Activated CD8-positive, alpha-beta memory T cell treated with anti-CD3 and anti-CD28 coated beads, Interleukin-2, amount 50 U/mL, for 1 hour (primary cell): ENCODE results near the gene RPGR.
A peak's percentile ranks its signal among the peaks of the same experiment; 100 is the strongest.

Source experiments
- DNase-seq: peaks from one replicate; pipeline ENCODE4 v3.0.0-alpha.2; 2020; ENCODE audit errors: extremely low read depth

The RPGR gene

GRCh38 chrX:38327007-38327774 lies at the start of gene RPGR:
TSS of gene RPGR (minus strand) at chrX:38327509. CDS start at chrX:38327367, 142 bp downstream.
- peak; percentile 78 for DNase-seq

- DNase-seq: no peak
Measured at GRCh38 chrX:38376747-38377146, 49.4 kb upstream of the RPGR start.

- DNase-seq: no peak
Measured at GRCh38 chrX:38375891-38376290, 48.6 kb upstream of the RPGR start.

DNA sequence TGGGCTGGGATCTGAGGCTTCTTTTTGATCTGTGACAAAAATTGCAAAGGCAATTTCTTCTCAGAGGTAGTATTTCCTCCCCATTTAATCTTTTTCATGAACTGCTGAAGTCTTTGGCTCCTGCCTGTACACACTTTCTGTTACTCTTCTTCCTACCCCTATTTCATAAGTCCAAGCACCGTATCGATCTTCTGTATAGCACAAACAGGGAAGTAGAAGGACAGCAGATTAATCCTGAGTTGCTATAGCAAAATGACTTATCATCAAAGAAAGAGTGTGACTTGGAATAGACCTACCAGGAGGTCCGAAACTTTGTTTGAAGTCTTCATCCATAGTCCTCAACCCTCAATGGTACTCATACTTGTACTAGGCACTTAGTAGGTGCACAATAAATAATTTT lies 47.1 kb upstream of the RPGR start:
- no peak for DNase-seq

DNA sequence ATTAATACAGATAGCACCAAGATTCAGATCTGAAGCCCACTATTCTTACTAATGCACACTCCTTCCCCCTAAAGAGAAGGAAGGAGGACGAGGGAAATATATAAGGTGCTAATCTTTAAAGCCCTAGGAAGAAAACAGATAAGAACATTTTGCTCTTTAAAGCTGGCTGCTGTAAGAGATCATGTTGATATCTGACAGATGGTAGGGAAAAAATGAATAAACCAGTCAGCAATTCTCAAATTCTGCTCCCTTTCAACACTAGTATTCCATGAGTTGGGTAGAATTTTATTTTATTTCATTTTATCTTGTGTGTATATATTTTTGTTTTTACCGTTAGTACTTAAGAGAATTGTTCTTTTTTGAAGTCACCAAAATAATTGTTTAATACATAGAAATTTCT lies 44.3 kb upstream of the RPGR start:
- no peak for DNase-seq

GRCh38 chrX:38368774-38369173 lies 41.5 kb upstream of the RPGR start:
- DNase-seq: no peak

- DNase-seq: no peak
Measured at GRCh38 chrX:38365954-38366353, 38.6 kb upstream of the RPGR start.

DNA sequence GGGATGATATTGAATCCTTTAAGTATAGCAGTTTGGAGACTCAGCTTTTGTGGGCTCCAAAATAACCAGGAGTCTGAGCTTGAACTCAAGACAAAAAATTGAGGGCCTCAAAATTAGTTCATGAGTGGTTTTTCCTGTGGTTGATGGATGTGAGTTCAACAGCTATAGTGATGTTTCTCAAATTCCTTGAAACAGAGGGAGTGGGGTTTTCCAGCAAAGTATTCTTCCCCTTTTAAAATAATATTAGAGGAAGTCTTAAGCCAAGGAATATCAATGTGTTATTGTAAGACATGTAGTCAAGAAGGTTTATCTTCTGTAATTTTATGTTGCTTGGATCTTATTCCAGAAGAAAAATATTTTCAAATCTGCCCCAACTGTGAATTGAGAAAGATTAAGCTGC lies 35.7 kb upstream of the RPGR start:
- no peak for DNase-seq

DNA sequence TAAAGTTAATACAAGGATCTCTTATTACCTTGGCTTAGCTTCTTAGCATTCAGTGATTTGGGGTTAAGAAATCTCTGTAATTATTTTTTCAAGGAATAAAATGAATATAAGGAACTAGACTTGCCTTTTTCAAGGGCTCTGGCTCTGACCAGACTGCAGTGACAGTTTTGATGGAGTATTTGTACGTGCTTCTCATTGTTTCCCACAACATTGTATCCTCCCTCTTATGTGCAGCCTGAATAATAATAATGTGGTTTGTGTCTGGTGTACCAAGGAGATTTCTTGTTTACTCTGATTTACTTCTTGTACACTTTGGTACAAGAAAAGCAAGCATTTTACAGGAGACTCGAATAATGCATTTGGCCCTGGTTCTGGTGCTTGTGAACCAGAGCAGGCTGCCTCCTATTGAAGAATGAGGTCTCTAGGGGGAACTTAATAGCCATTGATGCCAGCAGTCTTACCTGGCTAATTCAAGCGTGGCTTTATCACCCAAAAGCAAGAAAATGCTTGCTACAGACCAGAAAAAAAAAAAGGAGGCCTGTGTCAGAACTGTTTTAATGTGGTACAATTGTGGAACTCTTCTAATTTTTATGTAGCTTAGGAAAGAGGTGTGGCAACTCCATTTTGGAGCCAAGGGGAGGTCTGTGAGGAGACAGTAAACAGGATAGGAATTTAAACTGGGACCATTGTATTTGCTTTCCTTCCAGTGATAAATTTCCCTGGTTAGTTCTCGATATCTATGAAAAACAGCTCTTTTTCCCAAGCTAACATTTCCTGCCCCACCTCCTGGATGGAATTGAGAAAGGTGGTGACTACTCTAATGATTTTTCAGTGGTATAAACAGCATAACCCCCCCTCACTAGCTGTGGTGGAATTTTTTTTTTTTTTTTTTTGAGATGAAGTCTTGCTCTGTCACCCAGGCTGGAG lies 30.7 kb upstream of the RPGR start:
- no peak for DNase-seq

DNA sequence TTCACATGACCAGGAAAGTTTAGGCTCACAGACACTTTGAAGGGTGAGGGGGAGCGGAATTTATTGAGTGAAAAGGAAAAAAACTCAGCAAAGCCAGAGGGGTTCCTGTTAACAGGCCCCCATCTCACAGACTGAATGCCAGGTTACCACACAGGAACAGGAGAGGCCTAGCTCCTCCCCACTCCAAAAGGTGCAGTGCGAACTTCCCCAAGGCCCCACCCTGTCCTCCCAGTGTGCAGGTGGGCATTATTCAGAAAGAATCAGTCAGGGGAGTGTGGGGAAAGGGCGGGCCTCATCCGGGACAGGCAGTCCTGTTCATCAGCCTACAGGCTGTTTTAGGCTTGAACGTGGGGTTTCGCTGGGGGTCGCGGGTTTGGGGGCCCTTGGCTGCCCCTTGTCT lies 29.1 kb upstream of the RPGR start:
- no peak for DNase-seq

DNA sequence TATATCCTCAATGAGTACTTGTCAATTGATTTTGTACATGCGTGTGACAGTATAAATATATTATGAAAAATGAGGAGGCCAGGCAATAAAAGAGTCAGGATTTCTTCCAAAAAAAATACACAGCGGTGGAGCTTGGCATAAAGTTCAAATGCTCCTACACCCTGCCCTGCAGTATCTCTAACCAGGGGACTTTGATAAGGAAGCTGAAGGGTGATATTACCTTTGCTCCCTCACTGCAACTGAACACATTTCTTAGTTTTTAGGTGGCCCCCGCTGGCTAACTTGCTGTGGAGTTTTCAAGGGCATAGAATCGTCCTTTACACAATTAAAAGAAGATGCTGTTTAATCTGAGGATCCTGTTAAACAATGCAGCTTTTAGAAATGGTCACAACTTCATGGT lies 25.1 kb upstream of the RPGR start, which contains the start of gene OTC:
OTC (plus strand) TSS at position 243 of the 400 bp plus-strand sequence; CDS start at position 336, 93 bp downstream.
- no peak for DNase-seq

- no peak for DNase-seq
Measured at GRCh38 chrX:38351346-38351745, 24.0 kb upstream of the RPGR start.

GRCh38 chrX:38347136-38347535 lies 19.8 kb upstream of the RPGR start:
- DNase-seq: no peak

DNA sequence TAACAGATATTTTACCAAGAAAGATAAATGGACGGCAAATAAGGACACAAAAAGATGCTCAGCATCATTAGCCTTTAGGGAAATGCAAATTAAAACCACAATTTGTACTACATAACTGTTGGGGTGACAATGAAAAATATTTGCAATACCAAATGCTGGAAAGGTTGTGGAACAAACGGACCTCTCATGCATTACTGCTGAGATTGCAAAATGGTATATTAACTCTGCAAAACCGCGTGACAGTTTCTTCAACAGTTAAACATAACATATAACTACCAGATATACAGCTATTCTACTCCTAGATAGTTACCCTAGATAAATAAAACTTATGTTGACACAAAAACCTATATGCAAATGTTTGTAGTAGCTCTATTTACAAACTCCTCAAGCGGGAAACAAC lies 18.8 kb upstream of the RPGR start:
- DNase-seq: no peak

- DNase-seq: no peak
Measured at GRCh38 chrX:38342853-38343778, 15.8 kb upstream of the RPGR start.

- DNase-seq: no peak
Measured at GRCh38 chrX:38341442-38341841, 14.1 kb upstream of the RPGR start.

DNA sequence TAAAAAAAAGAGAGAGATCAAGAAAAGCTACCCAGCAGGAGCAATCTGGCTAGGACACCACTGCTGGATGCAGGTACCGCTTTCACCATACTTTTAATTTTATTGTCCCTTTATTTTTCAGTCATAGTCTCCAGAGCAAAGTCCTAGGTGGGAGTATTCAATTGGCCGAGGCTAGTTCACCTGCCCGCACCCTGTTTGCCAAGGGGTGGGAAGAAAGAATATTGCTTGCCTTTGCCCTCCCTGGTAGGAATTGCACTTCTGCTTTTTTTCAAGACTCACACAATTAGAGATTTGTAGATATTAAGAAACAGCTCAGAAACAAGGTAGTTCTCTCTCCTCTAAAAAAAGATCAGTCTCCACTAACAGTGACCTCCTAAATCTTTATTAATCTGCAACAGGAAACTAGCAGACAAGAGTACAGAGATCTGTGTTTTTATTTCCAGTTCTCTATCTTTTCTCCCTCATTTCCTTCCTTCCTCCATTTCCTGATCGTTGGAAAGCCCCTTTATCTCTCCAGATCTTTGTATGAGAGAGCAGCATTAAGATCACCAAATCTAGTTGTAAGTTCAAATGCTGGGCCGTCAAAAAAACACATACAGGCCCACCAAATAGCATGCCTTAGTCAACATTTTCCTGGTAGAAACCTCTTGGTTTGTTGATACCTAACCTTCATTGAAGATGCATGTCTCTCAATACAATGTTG lies 9.4 kb upstream of the RPGR start:
- no peak for DNase-seq

GRCh38 chrX:38335382-38335781 lies 8.1 kb upstream of the RPGR start:
- DNase-seq: no peak

DNA sequence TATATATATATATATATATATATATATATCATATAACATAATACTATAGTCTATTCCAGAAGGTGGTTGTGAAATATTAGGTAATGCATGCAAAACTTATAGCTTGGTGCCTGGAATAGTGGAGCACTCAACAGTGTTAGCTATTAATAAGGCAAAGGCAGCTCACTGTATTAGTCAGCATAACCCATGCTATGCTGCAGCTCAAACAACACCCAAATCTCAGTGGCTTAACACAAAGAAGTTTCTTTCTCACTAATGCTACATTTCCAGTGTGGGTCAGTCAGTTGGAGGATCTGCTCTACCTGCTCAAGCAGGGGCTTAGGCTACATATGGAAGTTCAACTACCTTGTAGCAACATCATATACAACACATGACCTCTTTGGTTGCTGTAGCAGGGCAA lies 5.2 kb upstream of the RPGR start:
- DNase-seq: no peak

DNA sequence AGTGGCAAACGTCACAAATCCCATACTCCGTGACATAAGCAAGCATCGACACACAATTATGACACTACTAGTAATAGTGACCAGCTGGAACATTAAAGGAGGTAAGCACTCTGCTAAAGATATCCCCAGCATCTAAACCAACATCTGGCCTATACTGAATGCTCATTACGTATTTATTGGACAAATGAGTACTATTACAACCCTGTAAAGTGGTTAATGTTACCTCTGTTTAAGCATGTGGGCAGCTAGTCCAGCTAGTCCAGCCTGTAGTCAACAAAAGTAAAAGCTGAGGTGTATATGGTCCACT lies 419 bp upstream of the RPGR start:
- no peak for DNase-seq

DNA sequence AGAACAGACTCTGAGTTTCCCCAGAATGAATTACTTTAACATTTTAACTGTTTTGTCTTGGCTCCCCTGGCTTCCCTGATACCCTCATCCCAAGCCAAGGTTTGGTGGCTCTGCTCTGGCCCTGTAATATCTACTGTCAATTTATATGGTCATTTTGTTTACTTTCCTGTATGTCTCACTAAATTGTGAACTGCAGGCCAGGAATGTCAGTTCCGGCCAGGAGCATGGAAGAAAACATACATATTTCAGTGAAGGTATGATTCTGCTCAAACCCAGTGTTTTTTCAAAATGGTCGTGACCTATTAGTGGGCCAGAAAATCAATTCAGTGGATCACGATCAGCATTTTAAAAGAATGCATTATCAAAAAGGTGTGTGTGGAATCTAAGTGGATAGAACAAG lies 1.2 kb downstream of the RPGR start:
- DNase-seq: no peak
